Neural cell (in vitro differentiated cells): Measurements from ENCODE around the gene TTC23. TPM values are rescaled to one million over a fixed set of nuclear protein-coding genes. Genes with fewer than 3 reads are reported as not detected.

Experiments
- H2AFZ ChIP-seq: fragments of 200-600, 300-800 bp; sonication (generic), shearing (Covaris generic); 2 replicates; pipeline ENCODE4 v1.6.0; 2014; ENCODE audit warnings: low read depth, mild to moderate bottlenecking, antibody characterized with exemption, low read length, moderate library complexity
- H3F3A ChIP-seq: fragments of 200-600 bp; shearing (Covaris generic); 2 replicates; pipeline ENCODE4 v1.6.1; 2016; ENCODE audit warnings: mild to moderate bottlenecking, moderate library complexity, mixed read lengths, antibody characterized with exemption, low read length; ENCODE audit not compliant: insufficient read depth, poor library complexity, severe bottlenecking
- H3K27ac ChIP-seq: fragments of 200-600, 300-800 bp; sonication (generic), shearing (Covaris generic); 2 replicates; pipeline ENCODE4 v1.5.1; 2014; ENCODE audit warnings: mild to moderate bottlenecking, low read length, moderate library complexity
- H3K27me3 ChIP-seq: fragments of 300-800, 200-600 bp; sonication (generic), shearing (Covaris generic); 2 replicates; pipeline ENCODE4 v1.6.0; 2014; ENCODE audit warnings: mild to moderate bottlenecking, low read depth, low read length, moderate library complexity; ENCODE audit not compliant: insufficient read depth
- H3K36me3 ChIP-seq: fragments of 300-800, 200-600 bp; sonication (generic), shearing (Covaris generic); 2 replicates; pipeline ENCODE4 v1.5.1; 2014; ENCODE audit warnings: mild to moderate bottlenecking, antibody characterized with exemption, low read length, moderate library complexity; ENCODE audit not compliant: insufficient read depth
- H3K4me2 ChIP-seq: fragments of 300-800, 200-600 bp; sonication (generic), shearing (Covaris generic); 2 replicates; pipeline ENCODE4 v1.6.0; 2014; ENCODE audit warnings: mild to moderate bottlenecking, low read length
- H3K4me3 ChIP-seq: fragments of 300-800, 200-600 bp; sonication (generic), shearing (Covaris generic); 2 replicates; pipeline ENCODE4 v1.5.1; 2014; ENCODE audit warnings: mild to moderate bottlenecking, low read length, moderate library complexity
- H3K79me2 ChIP-seq: fragments of 200-600 bp; shearing (Covaris generic); replicated peaks from 2 replicates; pipeline ENCODE4 v1.6.0; 2014; ENCODE audit warnings: mild to moderate bottlenecking, low read length, moderate library complexity; ENCODE audit not compliant: insufficient read depth
- H3K9ac ChIP-seq: fragments of 300-800, 200-600 bp; sonication (generic), shearing (Covaris generic); 2 replicates; pipeline ENCODE4 v1.6.1; 2016; ENCODE audit warnings: mild to moderate bottlenecking, low read length, mixed read lengths
- H3K9me2 ChIP-seq: fragments of 200-600 bp; shearing (Covaris generic); 2 replicates; pipeline ENCODE4 v1.6.1; 2016; ENCODE audit warnings: mild to moderate bottlenecking, low read length, mixed read lengths; ENCODE audit not compliant: insufficient read depth
- H3K9me3 ChIP-seq: fragments of 200-600, 300-800 bp; sonication (generic), shearing (Covaris generic); 2 replicates; pipeline ENCODE4 v1.6.1; 2016; ENCODE audit warnings: mild to moderate bottlenecking, mixed run types, low read length, moderate library complexity, mixed read lengths
- H4K20me1 ChIP-seq: fragments of 200-600 bp; shearing (Covaris generic); 2 replicates; pipeline ENCODE4 v1.6.1; 2016; ENCODE audit warnings: mild to moderate bottlenecking, mixed run types; ENCODE audit not compliant: insufficient read depth
- CTCF ChIP-seq: fragments of 450-650 bp; IDR thresholded peaks from 2 replicates; pipeline ENCODE4 v1.5.1; 2014; ENCODE audit warnings: antibody characterized with exemption, mild to moderate bottlenecking, moderate library complexity; ENCODE audit not compliant: poor library complexity, severe bottlenecking
- EP300 ChIP-seq: fragments of 450-650 bp; conservative IDR thresholded peaks from 2 replicates; pipeline ENCODE4 v1.6.1; 2014; ENCODE audit warnings: antibody characterized with exemption, mild to moderate bottlenecking, moderate library complexity; ENCODE audit not compliant: poor library complexity, severe bottlenecking
- EZH2 ChIP-seq: fragments of 200-600, 300-800 bp; shearing (Covaris generic), sonication (generic); IDR thresholded peaks from 2 replicates; pipeline ENCODE4 v1.6.1; 2014; ENCODE audit warnings: antibody characterized with exemption, low read length, borderline replicate concordance, mild to moderate bottlenecking; ENCODE audit not compliant: insufficient read depth, poor library complexity, severe bottlenecking
- MXI1 ChIP-seq: fragments of 450-650 bp; conservative IDR thresholded peaks from 2 replicates; pipeline ENCODE4 v1.6.1; 2014; ENCODE audit warnings: antibody characterized with exemption, mild to moderate bottlenecking; ENCODE audit not compliant: poor library complexity, severe bottlenecking
- POLR2AphosphoS5 ChIP-seq: IDR thresholded peaks from 2 replicates; pipeline ENCODE4 v1.6.1; 2012
- RAD21 ChIP-seq: fragments of 450-650 bp; conservative IDR thresholded peaks from 2 replicates; pipeline ENCODE4 v1.6.1; 2014; ENCODE audit warnings: antibody characterized with exemption, mild to moderate bottlenecking, moderate library complexity
- SMC3 ChIP-seq: fragments of 450-650 bp; conservative IDR thresholded peaks from 2 replicates; pipeline ENCODE4 v1.6.1; 2014; ENCODE audit warnings: antibody characterized with exemption, mild to moderate bottlenecking, moderate library complexity; ENCODE audit not compliant: poor library complexity
- TAF1 ChIP-seq: IDR thresholded peaks from 2 replicates; pipeline ENCODE4 v1.6.1; 2012; ENCODE audit warnings: low read depth
- polyA plus RNA-seq: library from polyadenylated mRNA; depleted of rRNA; stranded (reverse); fragments of >200 nt; gene quantifications from 2 replicates; pipeline ENCODE4 v1.2.3, GENCODE V29; 2014
- TF ChIP-seq, protein P1 (sequence below): IDR thresholded peaks from 2 replicates; pipeline ENCODE4 v1.6.1; 2012; ENCODE audit warnings: borderline replicate concordance

The TTC23 gene
- polyA plus RNA-seq, 1 donor from 2014 or later: 6.2 TPM

- no peak overlapping the region for H3K27ac ChIP-seq
- H3K9ac ChIP-seq: no peak overlapping the region
- H3K27me3 ChIP-seq: no peaks in the 10 kb centered on the region
- H3K79me2 ChIP-seq: no peaks in the 10 kb centered on the region
- no peak overlapping the region for H3K4me3 ChIP-seq
- H2AFZ ChIP-seq: no peak overlapping the region
- no peaks in the 10 kb centered on the region for H3K9me3 ChIP-seq
- no peaks in the 10 kb centered on the region for H3K9me2 ChIP-seq
- no peaks in the 10 kb centered on the region for H4K20me1 ChIP-seq
- no peak overlapping the region for H3K4me2 ChIP-seq
- no peak for TF ChIP-seq MXI1
- no peak for TF ChIP-seq RAD21
- no peak for TF ChIP-seq EZH2
- no peak for TF ChIP-seq POLR2AphosphoS5
- no peak for TF ChIP-seq SMC3
- TF ChIP-seq, protein P1, sequence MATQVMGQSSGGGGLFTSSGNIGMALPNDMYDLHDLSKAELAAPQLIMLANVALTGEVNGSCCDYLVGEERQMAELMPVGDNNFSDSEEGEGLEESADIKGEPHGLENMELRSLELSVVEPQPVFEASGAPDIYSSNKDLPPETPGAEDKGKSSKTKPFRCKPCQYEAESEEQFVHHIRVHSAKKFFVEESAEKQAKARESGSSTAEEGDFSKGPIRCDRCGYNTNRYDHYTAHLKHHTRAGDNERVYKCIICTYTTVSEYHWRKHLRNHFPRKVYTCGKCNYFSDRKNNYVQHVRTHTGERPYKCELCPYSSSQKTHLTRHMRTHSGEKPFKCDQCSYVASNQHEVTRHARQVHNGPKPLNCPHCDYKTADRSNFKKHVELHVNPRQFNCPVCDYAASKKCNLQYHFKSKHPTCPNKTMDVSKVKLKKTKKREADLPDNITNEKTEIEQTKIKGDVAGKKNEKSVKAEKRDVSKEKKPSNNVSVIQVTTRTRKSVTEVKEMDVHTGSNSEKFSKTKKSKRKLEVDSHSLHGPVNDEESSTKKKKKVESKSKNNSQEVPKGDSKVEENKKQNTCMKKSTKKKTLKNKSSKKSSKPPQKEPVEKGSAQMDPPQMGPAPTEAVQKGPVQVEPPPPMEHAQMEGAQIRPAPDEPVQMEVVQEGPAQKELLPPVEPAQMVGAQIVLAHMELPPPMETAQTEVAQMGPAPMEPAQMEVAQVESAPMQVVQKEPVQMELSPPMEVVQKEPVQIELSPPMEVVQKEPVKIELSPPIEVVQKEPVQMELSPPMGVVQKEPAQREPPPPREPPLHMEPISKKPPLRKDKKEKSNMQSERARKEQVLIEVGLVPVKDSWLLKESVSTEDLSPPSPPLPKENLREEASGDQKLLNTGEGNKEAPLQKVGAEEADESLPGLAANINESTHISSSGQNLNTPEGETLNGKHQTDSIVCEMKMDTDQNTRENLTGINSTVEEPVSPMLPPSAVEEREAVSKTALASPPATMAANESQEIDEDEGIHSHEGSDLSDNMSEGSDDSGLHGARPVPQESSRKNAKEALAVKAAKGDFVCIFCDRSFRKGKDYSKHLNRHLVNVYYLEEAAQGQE: no peak
- no peak for TF ChIP-seq EP300
- no peak for TF ChIP-seq TAF1
- no peak for TF ChIP-seq CTCF
- H3K36me3 ChIP-seq: no peaks in the 10 kb centered on the region
- no peaks in the 10 kb centered on the region for H3F3A ChIP-seq
These were observed 66.6 kb downstream of the TTC23 start for GRCh38 chr15:99182791-99183190.

DNA sequence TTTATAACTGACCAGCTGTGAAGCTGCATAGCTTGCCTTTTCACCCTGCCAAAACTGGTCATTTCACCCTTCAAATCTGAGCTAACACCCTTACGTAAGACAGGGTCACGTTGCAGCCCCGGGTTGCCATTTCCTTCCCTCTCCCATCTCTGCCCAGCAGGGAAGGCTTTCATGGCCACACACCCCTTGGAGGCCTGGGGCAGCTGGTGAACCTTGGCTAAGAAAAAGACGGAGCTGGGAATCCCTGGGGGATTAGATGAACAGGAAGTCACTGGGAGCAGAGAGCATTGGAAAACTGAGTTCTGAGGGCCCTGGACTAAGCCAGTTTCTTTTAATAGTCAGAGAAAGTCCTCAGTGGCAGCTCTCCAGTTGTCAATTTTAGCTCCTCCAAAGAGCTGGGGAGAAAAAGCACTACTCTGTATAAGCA lies 67.8 kb downstream of the TTC23 start:
- no peak for TF ChIP-seq RAD21
- TF ChIP-seq, protein P1: no peak
- TF ChIP-seq EP300: no peak
- TF ChIP-seq TAF1: no peak
- TF ChIP-seq EZH2: no peak
- TF ChIP-seq POLR2AphosphoS5: no peak
- no peak for TF ChIP-seq SMC3
- TF ChIP-seq CTCF: no peak
- TF ChIP-seq MXI1: no peak
- Histone ChIP-seq H3K79me2 (no peaks in the 10 kb centered on the region), H3K4me2 (no peak overlapping the region), H4K20me1 (no peaks in the 10 kb centered on the region), H3F3A (no peaks in the 10 kb centered on the region), H3K27me3 (no peaks in the 10 kb centered on the region), H2AFZ (no peak overlapping the region), H3K9ac (no peak overlapping the region), H3K4me3 (no peak overlapping the region), H3K9me2 (no peaks in the 10 kb centered on the region), H3K27ac (no peak overlapping the region), H3K36me3 (no peaks in the 10 kb centered on the region), H3K9me3 (no peaks in the 10 kb centered on the region)
